Measurements from ENCODE around the gene NRG3. TPM values are rescaled to one million over a fixed set of nuclear protein-coding genes. Genes with fewer than 3 reads are reported as not detected.

Gene NRG3
- total RNA-seq, 1 donor from 2014 or later = 32.2 TPM

GRCh38 chr10:82075605-82076004, 200.6 kb downstream of the NRG3 start:
- Mint-ChIP-seq H3K4me1 (ENCODE audit: low read depth) (no peaks in the 10 kb centered on the region), H3K4me3 (ENCODE audit: low read depth) (no peak overlapping the region), H3K9me3 (ENCODE audit: low read depth) (no peaks in the 10 kb centered on the region), H3K27me3 (no peaks in the 10 kb centered on the region), H3K27ac (no peak overlapping the region), H3K36me3 (ENCODE audit: insufficient read depth) (no peaks in the 10 kb centered on the region)
- DNase-seq (ENCODE audit: low spot score, unreplicated experiment) = no peak
- TF ChIP-seq CTCF (IDR thresholded peaks at IDR 0.05; ENCODE audit: unreplicated experiment) = no peak

GRCh38 chr10:82084496-82084895, 209.5 kb downstream of the NRG3 start:
- Mint-ChIP-seq H3K4me1 (ENCODE audit: low read depth) (peaks cover 4% of the 10 kb centered on the region), H3K9me3 (ENCODE audit: low read depth) (no peaks in the 10 kb centered on the region), H3K4me3 (ENCODE audit: low read depth) (no peak overlapping the region), H3K36me3 (ENCODE audit: insufficient read depth) (no peaks in the 10 kb centered on the region), H3K27me3 (no peaks in the 10 kb centered on the region), H3K27ac (no peak overlapping the region)
- TF ChIP-seq CTCF (IDR thresholded peaks at IDR 0.05; ENCODE audit: unreplicated experiment) = no peak
- no peak for DNase-seq (ENCODE audit: low spot score, unreplicated experiment)

GRCh38 chr10:82084904-82085303, 209.9 kb downstream of the NRG3 start:
- H3K4me1 Mint-ChIP-seq (ENCODE audit: low read depth) = peaks cover 4% of the 10 kb centered on the region
- TF ChIP-seq CTCF (IDR thresholded peaks at IDR 0.05; ENCODE audit: unreplicated experiment) = no peak
- no peaks in the 10 kb centered on the region for H3K27me3 Mint-ChIP-seq
- H3K4me3 Mint-ChIP-seq (ENCODE audit: low read depth) = no peak overlapping the region
- H3K9me3 Mint-ChIP-seq (ENCODE audit: low read depth) = no peaks in the 10 kb centered on the region
- DNase-seq (ENCODE audit: low spot score, unreplicated experiment) = no peak
- H3K27ac Mint-ChIP-seq = no peak overlapping the region
- H3K36me3 Mint-ChIP-seq (ENCODE audit: insufficient read depth) = no peaks in the 10 kb centered on the region

- Mint-ChIP-seq H3K4me1 (ENCODE audit: low read depth) (peaks cover 12% of the 10 kb centered on the region), H3K9me3 (ENCODE audit: low read depth) (no peaks in the 10 kb centered on the region), H3K36me3 (ENCODE audit: insufficient read depth) (no peaks in the 10 kb centered on the region), H3K27me3 (no peaks in the 10 kb centered on the region), H3K27ac (no peak overlapping the region), H3K4me3 (ENCODE audit: low read depth) (no peak overlapping the region)
- no peak for DNase-seq (ENCODE audit: low spot score, unreplicated experiment)
- TF ChIP-seq CTCF (IDR thresholded peaks at IDR 0.05; ENCODE audit: unreplicated experiment) = no peak
Observed at GRCh38 chr10:82089327-82089726, 214.3 kb downstream of the NRG3 start.

GRCh38 chr10:82091413-82091812, 216.4 kb downstream of the NRG3 start:
- Mint-ChIP-seq H3K27me3 (no peaks in the 10 kb centered on the region), H3K27ac (no peak overlapping the region), H3K4me1 (ENCODE audit: low read depth) (peaks cover 10% of the 10 kb centered on the region), H3K9me3 (ENCODE audit: low read depth) (no peaks in the 10 kb centered on the region), H3K36me3 (ENCODE audit: insufficient read depth) (no peaks in the 10 kb centered on the region), H3K4me3 (ENCODE audit: low read depth) (no peak overlapping the region)
- TF ChIP-seq CTCF (IDR thresholded peaks at IDR 0.05; ENCODE audit: unreplicated experiment) = no peak
- no peak for DNase-seq (ENCODE audit: low spot score, unreplicated experiment)
